Ishikawa (cell line): ENCODE measurements around the gene VPS11.

Experiments
- CREB1 ChIP-seq: IDR thresholded peaks from 2 replicates; pipeline ENCODE4 v1.6.1; 2012; ENCODE audit warnings: low read depth
- EP300 ChIP-seq: IDR thresholded peaks from 2 replicates; pipeline ENCODE4 v1.6.1; 2012; ENCODE audit warnings: borderline replicate concordance
- NFIC ChIP-seq: IDR thresholded peaks from 2 replicates; pipeline ENCODE4 v1.6.1; 2012
- TF ChIP-seq, protein P1 (sequence below): IDR thresholded peaks from 2 replicates; pipeline ENCODE4 v1.6.1; 2012; ENCODE audit warnings: low read depth, mild to moderate bottlenecking

- TF ChIP-seq NFIC (no peak), EP300 (no peak), CREB1 (no peak)
- TF ChIP-seq, protein P1, sequence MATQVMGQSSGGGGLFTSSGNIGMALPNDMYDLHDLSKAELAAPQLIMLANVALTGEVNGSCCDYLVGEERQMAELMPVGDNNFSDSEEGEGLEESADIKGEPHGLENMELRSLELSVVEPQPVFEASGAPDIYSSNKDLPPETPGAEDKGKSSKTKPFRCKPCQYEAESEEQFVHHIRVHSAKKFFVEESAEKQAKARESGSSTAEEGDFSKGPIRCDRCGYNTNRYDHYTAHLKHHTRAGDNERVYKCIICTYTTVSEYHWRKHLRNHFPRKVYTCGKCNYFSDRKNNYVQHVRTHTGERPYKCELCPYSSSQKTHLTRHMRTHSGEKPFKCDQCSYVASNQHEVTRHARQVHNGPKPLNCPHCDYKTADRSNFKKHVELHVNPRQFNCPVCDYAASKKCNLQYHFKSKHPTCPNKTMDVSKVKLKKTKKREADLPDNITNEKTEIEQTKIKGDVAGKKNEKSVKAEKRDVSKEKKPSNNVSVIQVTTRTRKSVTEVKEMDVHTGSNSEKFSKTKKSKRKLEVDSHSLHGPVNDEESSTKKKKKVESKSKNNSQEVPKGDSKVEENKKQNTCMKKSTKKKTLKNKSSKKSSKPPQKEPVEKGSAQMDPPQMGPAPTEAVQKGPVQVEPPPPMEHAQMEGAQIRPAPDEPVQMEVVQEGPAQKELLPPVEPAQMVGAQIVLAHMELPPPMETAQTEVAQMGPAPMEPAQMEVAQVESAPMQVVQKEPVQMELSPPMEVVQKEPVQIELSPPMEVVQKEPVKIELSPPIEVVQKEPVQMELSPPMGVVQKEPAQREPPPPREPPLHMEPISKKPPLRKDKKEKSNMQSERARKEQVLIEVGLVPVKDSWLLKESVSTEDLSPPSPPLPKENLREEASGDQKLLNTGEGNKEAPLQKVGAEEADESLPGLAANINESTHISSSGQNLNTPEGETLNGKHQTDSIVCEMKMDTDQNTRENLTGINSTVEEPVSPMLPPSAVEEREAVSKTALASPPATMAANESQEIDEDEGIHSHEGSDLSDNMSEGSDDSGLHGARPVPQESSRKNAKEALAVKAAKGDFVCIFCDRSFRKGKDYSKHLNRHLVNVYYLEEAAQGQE: no peak
These were observed 20.4 kb upstream of the VPS11 start for GRCh38 chr11:119047205-119047604.
